ENCODE measurements around the gene TECPR2. TPM values are rescaled to one million over a fixed set of nuclear protein-coding genes. Genes with fewer than 3 reads are reported as not detected.

Gene TECPR2
- total RNA-seq (2022; extraction: Qiagen RNA extraction) = 6.0 to 8.9 TPM (median 7.7 TPM) in 5 replicates

DNA sequence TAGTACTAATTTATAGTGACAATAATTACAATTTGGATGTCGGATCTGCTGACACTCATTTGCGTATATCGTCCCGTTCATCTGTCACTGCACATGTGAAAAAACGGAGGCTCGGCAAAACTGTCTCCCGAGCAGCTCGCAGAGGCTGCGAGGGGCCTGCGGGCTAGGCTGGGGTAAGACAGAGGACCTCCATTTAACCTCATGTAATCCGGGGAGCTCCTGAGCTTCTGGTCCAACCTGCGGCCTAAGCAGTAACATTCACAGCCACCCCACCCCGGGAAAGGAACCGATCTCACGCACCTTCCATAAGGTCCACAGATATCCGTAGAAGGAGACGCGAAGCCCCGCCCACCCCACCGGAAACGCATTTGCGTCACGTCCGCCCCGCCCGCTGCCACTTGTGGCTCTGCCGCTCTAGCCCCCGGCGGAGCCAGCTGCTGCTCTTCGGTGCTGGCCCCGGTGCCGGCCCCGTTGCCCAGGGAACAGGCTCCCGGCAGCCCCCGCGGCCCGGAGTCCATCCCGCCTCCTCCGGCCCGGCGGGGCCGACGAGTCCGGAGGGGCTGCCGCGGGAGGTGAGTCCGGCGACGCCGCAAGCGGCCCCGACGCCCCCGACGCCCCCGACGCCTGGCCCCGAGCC, at the start of gene TECPR2, which contains the start of gene CINP:
Gene TECPR2, plus strand, starts transcription at position 397 of the 637 bp plus-strand sequence. CDS start 13,781 bp downstream, outside the sequence.
Gene CINP, minus strand, starts transcription at position 346 of the 637 bp plus-strand sequence. Its CDS starts 39 bp downstream, at position 307.

GRCh38 chr14:102319351-102320032, 43.2 kb upstream of the TECPR2 start, which contains the start of gene ZNF839:
ZNF839 (plus strand) TSS chr14:102319746; CDS start chr14:102319766, 20 bp downstream.

GRCh38 chr14:102509746-102510615, 147.2 kb downstream of the TECPR2 start, which contains the start of gene ANKRD9:
ANKRD9 (minus strand) TSS chr14:102509776; CDS start chr14:102507889, 1,887 bp downstream.

Other genes starting within 250 kb of the TECPR2 start
- gene WDR20, start 223.0 kb upstream of the TECPR2 start, total RNA-seq (2022; extraction: Qiagen RNA extraction) = 20.0 to 22.4 TPM (median 21.7 TPM) in 5 replicates
- gene MOK, start 57.8 kb upstream of the TECPR2 start, total RNA-seq (2022; extraction: Qiagen RNA extraction) = 18.0 to 22.0 TPM (median 20.6 TPM) in 5 replicates
- 6.0 to 7.0 TPM (median 6.3 TPM) in 5 replicates for gene ZNF839, start 43.2 kb upstream of the TECPR2 start, total RNA-seq (2022; extraction: Qiagen RNA extraction)
- gene CINP, start 51 bp upstream of the TECPR2 start, total RNA-seq (2022; extraction: Qiagen RNA extraction) = 55.0 to 62.6 TPM (median 58.3 TPM) in 5 replicates
- gene ANKRD9, start 146.8 kb downstream of the TECPR2 start, total RNA-seq (2022; extraction: Qiagen RNA extraction) = 5.2 to 11.3 TPM (median 10.6 TPM) in 5 replicates
- gene RCOR1, start 229.7 kb downstream of the TECPR2 start, total RNA-seq (2022; extraction: Qiagen RNA extraction) = 26.4 to 46.5 TPM (median 37.2 TPM) in 5 replicates